ENCODE measurements around the gene IFI27L1. TPM values are rescaled to one million over a fixed set of nuclear protein-coding genes. Genes with fewer than 3 reads are reported as not detected.

Gene IFI27L1
- total and polyA plus RNA-seq, 2 experiments from 2014 or later, result 9.7 to 28.6 TPM

- peaks cover 16% of the 10 kb centered on the region for H3K27me3 Mint-ChIP-seq (ENCODE audit: insufficient read depth, low read depth, poor library complexity)
- no peaks in the 10 kb centered on the region for H3K36me3 ChIP-seq (ENCODE audit: insufficient read depth)
- H3K4me3 Mint-ChIP-seq, result no peak overlapping the region
- no peaks in the 10 kb centered on the region for H3K9me3 Mint-ChIP-seq
- DNase-seq (ENCODE audit: low spot score) (no peak), ATAC-seq (no peak)
- H3K36me3 Mint-ChIP-seq (ENCODE audit: low read depth), result peaks cover 25% of the 10 kb centered on the region
- TF ChIP-seq, protein P1, sequence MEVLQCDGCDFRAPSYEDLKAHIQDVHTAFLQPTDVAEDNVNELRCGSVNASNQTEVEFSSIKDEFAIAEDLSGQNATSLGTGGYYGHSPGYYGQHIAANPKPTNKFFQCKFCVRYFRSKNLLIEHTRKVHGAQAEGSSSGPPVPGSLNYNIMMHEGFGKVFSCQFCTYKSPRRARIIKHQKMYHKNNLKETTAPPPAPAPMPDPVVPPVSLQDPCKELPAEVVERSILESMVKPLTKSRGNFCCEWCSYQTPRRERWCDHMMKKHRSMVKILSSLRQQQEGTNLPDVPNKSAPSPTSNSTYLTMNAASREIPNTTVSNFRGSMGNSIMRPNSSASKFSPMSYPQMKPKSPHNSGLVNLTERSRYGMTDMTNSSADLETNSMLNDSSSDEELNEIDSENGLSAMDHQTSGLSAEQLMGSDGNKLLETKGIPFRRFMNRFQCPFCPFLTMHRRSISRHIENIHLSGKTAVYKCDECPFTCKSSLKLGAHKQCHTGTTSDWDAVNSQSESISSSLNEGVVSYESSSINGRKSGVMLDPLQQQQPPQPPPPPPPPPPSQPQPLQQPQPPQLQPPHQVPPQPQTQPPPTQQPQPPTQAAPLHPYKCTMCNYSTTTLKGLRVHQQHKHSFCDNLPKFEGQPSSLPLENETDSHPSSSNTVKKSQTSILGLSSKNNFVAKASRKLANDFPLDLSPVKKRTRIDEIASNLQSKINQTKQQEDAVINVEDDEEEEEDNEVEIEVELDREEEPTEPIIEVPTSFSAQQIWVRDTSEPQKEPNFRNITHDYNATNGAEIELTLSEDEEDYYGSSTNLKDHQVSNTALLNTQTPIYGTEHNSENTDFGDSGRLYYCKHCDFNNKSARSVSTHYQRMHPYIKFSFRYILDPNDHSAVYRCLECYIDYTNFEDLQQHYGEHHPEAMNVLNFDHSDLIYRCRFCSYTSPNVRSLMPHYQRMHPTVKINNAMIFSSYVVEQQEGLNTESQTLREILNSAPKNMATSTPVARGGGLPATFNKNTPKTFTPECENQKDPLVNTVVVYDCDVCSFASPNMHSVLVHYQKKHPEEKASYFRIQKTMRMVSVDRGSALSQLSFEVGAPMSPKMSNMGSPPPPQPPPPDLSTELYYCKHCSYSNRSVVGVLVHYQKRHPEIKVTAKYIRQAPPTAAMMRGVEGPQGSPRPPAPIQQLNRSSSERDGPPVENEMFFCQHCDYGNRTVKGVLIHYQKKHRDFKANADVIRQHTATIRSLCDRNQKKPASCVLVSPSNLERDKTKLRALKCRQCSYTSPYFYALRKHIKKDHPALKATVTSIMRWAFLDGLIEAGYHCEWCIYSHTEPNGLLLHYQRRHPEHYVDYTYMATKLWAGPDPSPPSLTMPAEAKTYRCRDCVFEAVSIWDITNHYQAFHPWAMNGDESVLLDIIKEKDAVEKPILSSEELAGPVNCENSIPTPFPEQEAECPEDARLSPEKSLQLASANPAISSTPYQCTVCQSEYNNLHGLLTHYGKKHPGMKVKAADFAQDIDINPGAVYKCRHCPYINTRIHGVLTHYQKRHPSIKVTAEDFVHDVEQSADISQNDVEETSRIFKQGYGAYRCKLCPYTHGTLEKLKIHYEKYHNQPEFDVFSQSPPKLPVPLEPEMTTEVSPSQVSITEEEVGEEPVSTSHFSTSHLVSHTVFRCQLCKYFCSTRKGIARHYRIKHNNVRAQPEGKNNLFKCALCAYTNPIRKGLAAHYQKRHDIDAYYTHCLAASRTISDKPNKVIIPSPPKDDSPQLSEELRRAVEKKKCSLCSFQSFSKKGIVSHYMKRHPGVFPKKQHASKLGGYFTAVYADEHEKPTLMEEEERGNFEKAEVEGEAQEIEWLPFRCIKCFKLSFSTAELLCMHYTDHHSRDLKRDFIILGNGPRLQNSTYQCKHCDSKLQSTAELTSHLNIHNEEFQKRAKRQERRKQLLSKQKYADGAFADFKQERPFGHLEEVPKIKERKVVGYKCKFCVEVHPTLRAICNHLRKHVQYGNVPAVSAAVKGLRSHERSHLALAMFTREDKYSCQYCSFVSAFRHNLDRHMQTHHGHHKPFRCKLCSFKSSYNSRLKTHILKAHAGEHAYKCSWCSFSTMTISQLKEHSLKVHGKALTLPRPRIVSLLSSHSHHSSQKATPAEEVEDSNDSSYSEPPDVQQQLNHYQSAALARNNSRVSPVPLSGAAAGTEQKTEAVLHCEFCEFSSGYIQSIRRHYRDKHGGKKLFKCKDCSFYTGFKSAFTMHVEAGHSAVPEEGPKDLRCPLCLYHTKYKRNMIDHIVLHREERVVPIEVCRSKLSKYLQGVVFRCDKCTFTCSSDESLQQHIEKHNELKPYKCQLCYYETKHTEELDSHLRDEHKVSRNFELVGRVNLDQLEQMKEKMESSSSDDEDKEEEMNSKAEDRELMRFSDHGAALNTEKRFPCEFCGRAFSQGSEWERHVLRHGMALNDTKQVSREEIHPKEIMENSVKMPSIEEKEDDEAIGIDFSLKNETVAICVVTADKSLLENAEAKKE (CRISPR knock-in tag; IDR thresholded peaks at IDR 0.05), result no peak
- TF ChIP-seq ZNF331 (CRISPR knock-in tag; IDR thresholded peaks at IDR 0.05; ENCODE audit: low read depth) (no peak), EZH2 (IDR thresholded peaks at IDR 0.05; ENCODE audit: low read depth, unreplicated experiment) (no peak), JUNB (IDR thresholded peaks at IDR 0.05; ENCODE audit: unreplicated experiment) (no peak), NANOG (IDR thresholded peaks at IDR 0.05; ENCODE audit: borderline replicate concordance) (no peak), POLR2AphosphoS5 (IDR thresholded peaks at IDR 0.05; ENCODE audit: low read depth) (no peak), ZNF114 (CRISPR knock-in tag; IDR thresholded peaks at IDR 0.05) (no peak), EZH2phosphoT487 (IDR thresholded peaks at IDR 0.05; ENCODE audit: unreplicated experiment) (no peak), STAT1 (IDR thresholded peaks at IDR 0.05; ENCODE audit: unreplicated experiment) (no peak), CREB1 (CRISPR knock-in tag; IDR thresholded peaks at IDR 0.05; ENCODE audit: low read depth) (no peak), ETS1 (IDR thresholded peaks at IDR 0.05) (no peak)
- TF ChIP-seq, protein P2, sequence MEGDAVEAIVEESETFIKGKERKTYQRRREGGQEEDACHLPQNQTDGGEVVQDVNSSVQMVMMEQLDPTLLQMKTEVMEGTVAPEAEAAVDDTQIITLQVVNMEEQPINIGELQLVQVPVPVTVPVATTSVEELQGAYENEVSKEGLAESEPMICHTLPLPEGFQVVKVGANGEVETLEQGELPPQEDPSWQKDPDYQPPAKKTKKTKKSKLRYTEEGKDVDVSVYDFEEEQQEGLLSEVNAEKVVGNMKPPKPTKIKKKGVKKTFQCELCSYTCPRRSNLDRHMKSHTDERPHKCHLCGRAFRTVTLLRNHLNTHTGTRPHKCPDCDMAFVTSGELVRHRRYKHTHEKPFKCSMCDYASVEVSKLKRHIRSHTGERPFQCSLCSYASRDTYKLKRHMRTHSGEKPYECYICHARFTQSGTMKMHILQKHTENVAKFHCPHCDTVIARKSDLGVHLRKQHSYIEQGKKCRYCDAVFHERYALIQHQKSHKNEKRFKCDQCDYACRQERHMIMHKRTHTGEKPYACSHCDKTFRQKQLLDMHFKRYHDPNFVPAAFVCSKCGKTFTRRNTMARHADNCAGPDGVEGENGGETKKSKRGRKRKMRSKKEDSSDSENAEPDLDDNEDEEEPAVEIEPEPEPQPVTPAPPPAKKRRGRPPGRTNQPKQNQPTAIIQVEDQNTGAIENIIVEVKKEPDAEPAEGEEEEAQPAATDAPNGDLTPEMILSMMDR (conservative IDR thresholded peaks at IDR 0.05; ENCODE audit: low read depth in 2 of 2), result no peak
- TF ChIP-seq, protein P3, sequence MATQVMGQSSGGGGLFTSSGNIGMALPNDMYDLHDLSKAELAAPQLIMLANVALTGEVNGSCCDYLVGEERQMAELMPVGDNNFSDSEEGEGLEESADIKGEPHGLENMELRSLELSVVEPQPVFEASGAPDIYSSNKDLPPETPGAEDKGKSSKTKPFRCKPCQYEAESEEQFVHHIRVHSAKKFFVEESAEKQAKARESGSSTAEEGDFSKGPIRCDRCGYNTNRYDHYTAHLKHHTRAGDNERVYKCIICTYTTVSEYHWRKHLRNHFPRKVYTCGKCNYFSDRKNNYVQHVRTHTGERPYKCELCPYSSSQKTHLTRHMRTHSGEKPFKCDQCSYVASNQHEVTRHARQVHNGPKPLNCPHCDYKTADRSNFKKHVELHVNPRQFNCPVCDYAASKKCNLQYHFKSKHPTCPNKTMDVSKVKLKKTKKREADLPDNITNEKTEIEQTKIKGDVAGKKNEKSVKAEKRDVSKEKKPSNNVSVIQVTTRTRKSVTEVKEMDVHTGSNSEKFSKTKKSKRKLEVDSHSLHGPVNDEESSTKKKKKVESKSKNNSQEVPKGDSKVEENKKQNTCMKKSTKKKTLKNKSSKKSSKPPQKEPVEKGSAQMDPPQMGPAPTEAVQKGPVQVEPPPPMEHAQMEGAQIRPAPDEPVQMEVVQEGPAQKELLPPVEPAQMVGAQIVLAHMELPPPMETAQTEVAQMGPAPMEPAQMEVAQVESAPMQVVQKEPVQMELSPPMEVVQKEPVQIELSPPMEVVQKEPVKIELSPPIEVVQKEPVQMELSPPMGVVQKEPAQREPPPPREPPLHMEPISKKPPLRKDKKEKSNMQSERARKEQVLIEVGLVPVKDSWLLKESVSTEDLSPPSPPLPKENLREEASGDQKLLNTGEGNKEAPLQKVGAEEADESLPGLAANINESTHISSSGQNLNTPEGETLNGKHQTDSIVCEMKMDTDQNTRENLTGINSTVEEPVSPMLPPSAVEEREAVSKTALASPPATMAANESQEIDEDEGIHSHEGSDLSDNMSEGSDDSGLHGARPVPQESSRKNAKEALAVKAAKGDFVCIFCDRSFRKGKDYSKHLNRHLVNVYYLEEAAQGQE (IDR thresholded peaks at IDR 0.05; ENCODE audit: unreplicated experiment), result no peak
- H3K27me3 ChIP-seq (ENCODE audit: insufficient read depth), result no peaks in the 10 kb centered on the region
- H3K4me1 ChIP-seq (ENCODE audit: insufficient read depth), result no peaks in the 10 kb centered on the region
- no peak overlapping the region for H3K4me3 ChIP-seq
- no peak overlapping the region for H2AFZ ChIP-seq
- no peak overlapping the region for H3K27ac Mint-ChIP-seq
- H3K79me2 ChIP-seq (replicated peaks; ENCODE audit: insufficient read depth), result no peaks in the 10 kb centered on the region
- no peaks in the 10 kb centered on the region; the same call in 1 of the 2 replicates for H4K20me1 ChIP-seq (replicated peaks; ENCODE audit: insufficient read depth)
- no peak overlapping the region for H3K4me2 ChIP-seq
- no peaks in the 10 kb centered on the region for H3K9me2 ChIP-seq (ENCODE audit: insufficient read depth)
- H3K4me1 Mint-ChIP-seq, result peaks cover 6% of the 10 kb centered on the region; the same call in 1 of the 3 replicates
- H3K27ac ChIP-seq (ENCODE audit: low read depth), result no peak overlapping the region
- no peaks in the 10 kb centered on the region for H3F3A ChIP-seq (replicated peaks; ENCODE audit: low read depth)
Observed at GRCh38 chr14:94043111-94043755, 37.9 kb upstream of the IFI27L1 start.

Data from GM23338 (cell line).